ENCODE measurements around the gene CSTPP1.
"Not testable (repeated sequence)": the region's sequence is repeated elsewhere in the genome, so short reads cannot be mapped to it uniquely, and the experiment has no call there.

The CSTPP1 gene

GRCh38 chr11:47055534-47055933 is 119.0 kb downstream of the CSTPP1 start:
- no peak for DNase-seq

GRCh38 chr11:47056261-47056915 is 119.8 kb downstream of the CSTPP1 start:
- no peak for DNase-seq

- no peak for DNase-seq
These were observed 120.8 kb downstream of the CSTPP1 start for GRCh38 chr11:47057365-47057764.

- no peak for DNase-seq
These were observed 124.2 kb downstream of the CSTPP1 start for GRCh38 chr11:47060807-47061206.

GRCh38 chr11:47061429-47062178 is 125.0 kb downstream of the CSTPP1 start:
- DNase-seq = no peak

- no peak for DNase-seq
These were observed 126.2 kb downstream of the CSTPP1 start for GRCh38 chr11:47062736-47063135.

- DNase-seq = no peak
These were observed 130.8 kb downstream of the CSTPP1 start for GRCh38 chr11:47067401-47067800.

- DNase-seq = no peak
These were observed 134.2 kb downstream of the CSTPP1 start for GRCh38 chr11:47070769-47071168.

- DNase-seq = no peak
These were observed 134.8 kb downstream of the CSTPP1 start for GRCh38 chr11:47071341-47071740.

GRCh38 chr11:47071791-47072261 is 135.3 kb downstream of the CSTPP1 start:
- no peak for DNase-seq

- no peak for DNase-seq
These were observed 142.4 kb downstream of the CSTPP1 start for GRCh38 chr11:47078751-47079521.

- not testable (repeated sequence) for DNase-seq
These were observed 144.2 kb downstream of the CSTPP1 start for GRCh38 chr11:47080775-47081174.

- DNase-seq = no peak
These were observed 147.4 kb downstream of the CSTPP1 start for GRCh38 chr11:47083913-47084312.

GRCh38 chr11:47087801-47088200 is 151.2 kb downstream of the CSTPP1 start:
- no peak for DNase-seq

GRCh38 chr11:47093541-47093940 is 157.0 kb downstream of the CSTPP1 start:
- DNase-seq = no peak

- not testable (repeated sequence) for DNase-seq
These were observed 160.3 kb downstream of the CSTPP1 start for GRCh38 chr11:47096871-47097270.

- not testable (repeated sequence) for DNase-seq
These were observed 161.7 kb downstream of the CSTPP1 start for GRCh38 chr11:47098223-47098622.

GRCh38 chr11:47099214-47099917 is 162.8 kb downstream of the CSTPP1 start:
- no peak for DNase-seq

GRCh38 chr11:47099918-47100315 is 163.4 kb downstream of the CSTPP1 start:
- no peak for DNase-seq

- no peak for DNase-seq
These were observed 164.8 kb downstream of the CSTPP1 start for GRCh38 chr11:47101406-47101805.

GRCh38 chr11:47104261-47104950 is 167.8 kb downstream of the CSTPP1 start:
- no peak for DNase-seq

- DNase-seq = no peak
These were observed 169.0 kb downstream of the CSTPP1 start for GRCh38 chr11:47105541-47105940.
